NAMALWA (cell line): Measurements from ENCODE around the gene FGD5.

Experiments
- DNase-seq: peaks from one replicate; pipeline ENCODE4 v3.0.0-alpha.2; 2015; ENCODE audit warnings: low spot score

FGD5 gene

DNA sequence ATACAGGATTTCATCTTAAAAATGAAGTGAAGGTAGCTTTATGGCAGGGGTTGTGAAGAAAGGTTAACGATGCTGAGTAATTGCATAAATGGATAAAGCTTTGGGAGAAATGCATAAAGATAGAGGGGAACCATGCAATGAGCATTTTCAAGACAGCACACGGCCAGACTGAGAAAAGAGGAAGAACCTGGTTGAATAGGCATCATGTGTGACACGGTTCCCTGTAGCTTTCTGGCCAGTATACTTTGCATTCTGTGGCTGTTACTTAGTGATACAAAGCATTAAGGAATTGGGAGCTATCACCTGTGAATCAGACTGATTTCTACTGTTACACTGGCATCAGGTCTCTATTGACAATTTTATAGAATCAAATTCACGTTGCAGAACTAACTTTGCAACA is 161.9 kb downstream of the FGD5 start:
- peak; percentile 58 for DNase-seq
